Activated naive CD4-positive, alpha-beta T cell treated with anti-CD3 and anti-CD28 coated beads, Interleukin-2, amount 50 U/mL, for 16 hours (primary cell): ENCODE measurements around the gene IFNL1.
"Not testable (repeated sequence)": the region's sequence is repeated elsewhere in the genome, so short reads cannot be mapped to it uniquely, and the experiment has no call there.

ENCODE experiments used
- DNase-seq: peaks from one replicate; pipeline ENCODE4 v3.0.0-alpha.2; 2020

IFNL1 gene

DNA sequence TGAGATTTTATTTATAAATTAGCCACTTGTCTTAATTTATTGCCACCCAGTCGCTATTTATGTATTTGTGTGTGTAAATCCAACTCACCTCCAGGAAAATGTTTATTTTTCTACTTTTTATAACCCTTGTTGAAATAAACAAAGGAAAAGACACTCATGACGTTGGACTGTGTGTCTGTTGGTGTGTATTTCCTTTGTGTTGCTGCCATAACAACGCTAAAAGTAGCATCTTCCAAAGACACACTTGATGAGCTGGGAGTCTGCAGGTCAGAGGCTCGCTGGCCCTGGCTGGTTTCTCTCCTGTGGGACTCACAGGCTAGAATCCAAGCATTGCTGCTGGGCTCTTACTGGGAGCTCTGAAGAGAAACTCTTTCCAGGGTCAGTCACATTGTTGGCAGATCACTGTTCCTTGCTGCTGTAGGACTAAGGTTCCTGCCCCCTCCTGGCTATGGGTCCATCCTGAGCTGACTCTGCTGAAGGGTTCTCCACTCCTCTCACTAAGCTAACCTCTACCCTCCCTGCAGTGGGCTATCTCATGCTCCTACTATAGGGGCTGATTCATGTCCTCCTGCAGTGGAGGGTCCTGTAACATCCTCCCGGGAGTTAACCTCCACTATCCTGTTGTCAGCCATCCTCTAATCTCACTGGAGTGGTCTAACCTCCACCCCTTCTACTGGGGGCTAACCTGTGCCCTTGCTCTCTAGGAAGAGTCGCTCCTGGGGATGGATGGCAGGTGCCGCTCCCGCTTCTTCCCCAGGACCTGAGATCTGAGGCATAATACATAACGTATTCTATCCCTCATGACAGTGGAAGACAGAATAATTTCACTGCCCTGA is 26.0 kb upstream of the IFNL1 start:
- DNase-seq: no peak

DNA sequence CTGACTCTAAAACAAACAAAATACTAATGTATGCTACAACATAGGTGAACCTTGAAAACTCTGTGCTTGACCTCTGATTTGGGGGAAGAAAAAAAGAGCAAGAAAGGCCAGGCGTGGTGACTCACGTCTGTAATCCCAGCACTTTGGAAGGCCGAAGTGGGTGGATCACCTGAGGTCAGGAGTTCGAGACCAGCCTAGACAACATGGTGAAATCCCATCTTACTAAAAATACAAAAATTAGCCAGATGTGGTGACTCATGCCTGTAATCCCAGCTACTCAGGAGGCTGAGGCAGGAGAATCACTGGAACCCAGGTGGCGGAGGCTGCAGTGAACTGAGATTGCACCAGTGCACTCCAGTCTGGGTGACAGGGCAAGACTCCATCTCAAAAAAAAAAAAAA is 22.3 kb upstream of the IFNL1 start:
- DNase-seq: not testable (repeated sequence)

GRCh38 chr19:39275578-39275977 is 20.6 kb upstream of the IFNL1 start:
- no peak for DNase-seq

DNA sequence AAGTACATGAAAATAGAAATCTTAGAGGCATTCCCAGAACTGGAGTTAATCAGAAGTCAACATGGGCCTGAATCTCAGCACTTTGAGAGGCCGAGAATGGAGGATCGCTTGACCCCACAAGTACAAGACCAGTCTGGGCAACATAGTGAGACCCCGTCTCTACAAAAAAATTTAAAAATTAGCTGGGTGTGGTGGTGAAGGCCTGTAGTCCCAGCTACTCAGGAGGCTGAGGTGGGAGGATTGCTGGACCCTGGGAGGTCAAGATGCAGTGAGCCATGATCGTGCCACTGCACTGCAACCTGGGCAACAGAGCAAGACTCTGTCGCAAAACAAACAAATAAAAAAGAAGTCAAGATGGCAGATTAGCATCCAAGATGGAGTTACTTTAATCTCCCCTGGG is 19.5 kb upstream of the IFNL1 start:
- DNase-seq: no peak

GRCh38 chr19:39277598-39277997 is 18.6 kb upstream of the IFNL1 start:
- DNase-seq: no peak

DNA sequence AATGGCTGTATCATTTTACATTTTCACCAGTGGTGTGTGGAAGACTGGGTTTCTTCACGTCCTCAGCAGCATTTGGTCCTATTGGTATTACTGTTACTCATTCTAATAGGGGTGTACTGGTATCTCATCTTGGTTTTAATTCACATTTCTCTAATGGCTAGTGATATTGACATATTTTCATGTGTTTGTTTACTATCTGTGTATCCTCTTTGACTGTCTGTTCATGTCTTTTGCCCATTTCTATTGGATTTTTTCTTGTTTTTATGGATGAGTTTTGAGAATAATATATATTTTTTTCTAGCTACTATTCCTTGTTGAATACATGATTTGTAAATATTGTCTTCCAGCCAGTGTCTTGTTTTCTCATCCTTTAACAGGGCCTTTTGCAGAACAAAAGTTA is 14.2 kb upstream of the IFNL1 start:
- DNase-seq: no peak

GRCh38 chr19:39284032-39284431 is 12.2 kb upstream of the IFNL1 start:
- DNase-seq: no peak

DNA sequence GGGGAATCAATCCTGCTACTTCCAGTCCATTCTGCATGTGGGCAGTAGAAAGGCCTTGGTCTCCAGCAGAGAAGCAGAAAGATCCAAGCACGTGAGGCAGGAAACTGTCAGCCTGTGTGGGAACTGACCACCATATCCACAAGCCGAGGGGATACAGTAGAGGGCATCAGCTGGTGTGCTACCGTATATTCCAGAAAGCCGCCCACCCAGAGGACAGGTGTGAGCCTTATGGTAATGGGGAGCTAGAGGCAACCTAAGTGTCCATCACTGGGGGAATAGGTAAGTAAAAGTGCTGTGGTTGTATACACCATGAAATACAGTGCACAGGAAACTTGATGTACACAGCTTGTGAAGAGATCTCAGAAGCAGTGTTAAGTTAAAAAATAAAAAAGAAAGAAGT is 2.8 kb upstream of the IFNL1 start:
- DNase-seq: no peak

DNA sequence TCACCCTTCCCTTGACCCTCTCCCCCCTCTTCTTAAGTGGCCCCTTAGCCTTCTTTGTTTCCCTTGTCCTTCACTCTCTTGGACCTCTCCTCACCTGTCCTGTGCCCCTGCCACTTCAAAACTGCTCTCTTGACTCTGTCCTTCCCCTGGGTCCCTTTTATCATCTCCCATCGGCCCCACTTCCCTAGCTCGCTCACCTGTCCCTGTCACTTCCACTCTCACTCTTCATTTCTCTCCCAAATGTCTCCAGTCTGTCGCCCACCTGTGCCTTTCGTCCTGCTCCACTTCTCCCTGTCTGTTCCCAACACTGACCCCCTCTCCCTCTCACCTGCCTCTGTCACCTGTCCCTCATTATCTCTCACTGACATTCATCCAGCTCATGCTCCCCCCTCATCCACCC is 699 bp downstream of the IFNL1 start:
- no peak for DNase-seq

DNA sequence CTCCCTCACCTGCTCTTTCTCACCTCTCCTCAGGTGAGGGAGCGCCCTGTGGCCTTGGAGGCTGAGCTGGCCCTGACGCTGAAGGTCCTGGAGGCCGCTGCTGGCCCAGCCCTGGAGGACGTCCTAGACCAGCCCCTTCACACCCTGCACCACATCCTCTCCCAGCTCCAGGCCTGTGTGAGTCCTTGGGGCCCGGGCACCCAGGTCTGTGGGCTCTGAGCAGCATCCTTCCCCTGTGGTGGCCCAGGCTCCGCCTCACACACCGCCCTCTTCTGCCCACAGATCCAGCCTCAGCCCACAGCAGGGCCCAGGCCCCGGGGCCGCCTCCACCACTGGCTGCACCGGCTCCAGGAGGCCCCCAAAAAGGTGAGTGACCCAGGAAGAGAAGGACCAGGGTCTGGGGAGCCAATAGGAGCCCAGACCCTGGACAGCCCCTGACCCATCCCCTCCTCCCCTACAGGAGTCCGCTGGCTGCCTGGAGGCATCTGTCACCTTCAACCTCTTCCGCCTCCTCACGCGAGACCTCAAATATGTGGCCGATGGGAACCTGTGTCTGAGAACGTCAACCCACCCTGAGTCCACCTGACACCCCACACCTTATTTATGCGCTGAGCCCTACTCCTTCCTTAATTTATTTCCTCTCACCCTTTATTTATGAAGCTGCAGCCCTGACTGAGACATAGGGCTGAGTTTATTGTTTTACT is 1.9 kb downstream of the IFNL1 start:
- DNase-seq: no peak

DNA sequence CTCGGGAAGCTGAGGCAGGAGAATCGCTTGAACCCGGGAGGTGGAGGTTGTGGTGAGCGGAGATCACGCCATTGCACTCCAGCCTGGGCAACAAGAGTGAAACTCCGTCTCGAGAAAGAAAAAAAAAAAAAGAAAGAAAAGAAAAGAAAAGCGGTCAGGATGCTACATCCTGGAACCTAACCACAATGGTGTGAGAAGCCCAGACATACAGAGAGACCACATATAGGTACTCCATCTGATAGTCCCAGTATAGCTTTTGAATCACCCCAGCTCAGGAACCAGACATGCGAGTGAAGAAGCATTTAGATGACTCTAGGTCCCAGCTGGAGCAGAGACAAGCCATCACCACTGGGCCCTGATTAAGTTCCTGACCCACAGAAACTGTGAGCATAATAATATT is 3.2 kb downstream of the IFNL1 start:
- DNase-seq: no peak

DNA sequence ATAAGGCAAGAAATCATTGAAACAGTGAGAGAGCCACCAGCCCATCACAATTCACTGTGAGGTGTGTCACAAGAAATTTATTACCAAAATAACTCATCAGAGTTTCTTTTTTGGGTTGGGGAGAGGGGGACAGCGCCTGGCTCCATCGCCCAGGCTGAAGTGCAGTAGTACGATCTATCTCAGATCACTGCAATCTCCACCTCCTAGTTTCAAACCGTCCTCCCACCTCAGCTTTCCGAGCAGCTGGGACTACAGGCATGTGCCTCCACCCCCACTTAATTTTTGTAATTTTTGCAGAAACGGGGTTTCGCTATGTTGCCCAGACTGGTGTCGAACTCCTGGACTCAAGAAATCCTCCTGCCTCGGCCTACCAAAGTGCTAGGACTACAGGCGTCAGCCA is 3.6 kb downstream of the IFNL1 start:
- DNase-seq: no peak

DNA sequence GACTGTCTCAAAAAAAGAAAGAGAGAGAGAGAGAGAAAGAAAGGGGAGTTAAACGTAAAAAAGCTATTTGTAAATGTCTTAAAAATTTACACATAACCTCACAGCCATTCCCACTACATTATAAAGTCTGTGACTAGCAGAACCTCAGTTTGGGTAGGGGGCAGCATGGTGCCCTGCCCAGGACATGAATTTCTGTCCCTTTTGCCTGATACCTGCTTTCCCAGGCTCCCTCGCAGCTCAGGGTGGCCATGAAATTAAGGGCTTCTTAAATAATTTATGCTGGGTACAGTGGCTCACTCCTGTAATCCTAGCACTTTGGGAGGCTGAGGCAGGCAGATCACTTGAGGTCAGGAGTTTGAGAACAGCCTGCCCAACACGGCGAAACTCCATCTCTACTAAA is 4.8 kb downstream of the IFNL1 start:
- DNase-seq: no peak

- no peak for DNase-seq
These were observed 5.4 kb downstream of the IFNL1 start for GRCh38 chr19:39301562-39301961.

DNA sequence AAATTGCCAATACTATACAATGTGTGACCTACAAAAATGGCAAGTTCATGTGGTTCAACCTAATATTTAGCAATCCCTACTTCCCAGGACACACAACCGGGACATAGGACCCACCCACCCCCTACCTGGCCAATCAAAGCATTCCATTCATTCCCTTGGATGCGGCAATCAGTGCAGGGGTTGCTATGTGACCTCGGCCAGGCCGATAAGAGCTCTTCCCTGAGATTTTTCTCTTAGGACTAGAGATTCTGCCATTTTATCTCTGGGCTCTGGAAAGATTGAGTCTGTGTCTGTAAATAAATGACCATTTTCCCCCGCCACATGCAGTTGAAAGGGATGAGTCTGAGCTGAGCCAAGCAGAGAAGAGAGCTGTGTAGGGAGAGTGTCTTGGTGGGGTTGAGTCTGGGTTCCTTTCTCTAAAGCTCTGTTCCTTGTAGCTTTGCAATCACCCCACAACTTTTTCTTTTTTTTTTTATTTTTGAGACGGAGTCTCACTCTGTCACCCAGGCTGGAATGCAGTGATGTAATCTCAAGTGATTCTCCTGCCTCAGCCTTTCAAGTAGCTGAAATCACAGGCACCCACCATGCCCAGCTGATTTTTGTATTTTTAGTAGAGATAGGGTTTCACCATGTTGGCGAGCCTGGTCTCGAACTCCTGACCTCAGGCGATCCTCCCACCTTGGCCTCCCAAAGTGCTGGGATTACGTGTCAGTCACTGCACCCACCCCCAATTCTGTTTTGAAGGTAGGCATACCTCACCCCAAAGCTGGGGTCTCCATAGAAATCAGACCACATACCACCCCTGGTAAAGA is 7.4 kb downstream of the IFNL1 start:
- DNase-seq: no peak

DNA sequence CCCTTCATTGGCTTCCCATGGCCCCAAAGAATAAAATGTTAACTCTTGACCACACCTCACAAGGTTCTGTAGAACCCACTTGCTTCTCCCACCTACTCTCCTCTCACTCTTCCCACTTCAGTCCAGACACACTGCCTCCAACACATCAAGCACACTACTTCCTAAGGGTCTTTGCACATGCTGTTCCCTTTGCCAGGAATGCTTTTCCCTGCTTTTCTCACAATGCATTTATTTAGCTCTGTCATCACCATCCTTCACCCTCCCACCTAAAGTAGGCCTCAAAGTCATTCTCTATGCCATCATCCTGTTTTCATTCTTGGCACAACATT is 7.9 kb downstream of the IFNL1 start:
- DNase-seq: no peak

- no peak for DNase-seq
These were observed 8.7 kb downstream of the IFNL1 start for GRCh38 chr19:39304701-39305571.

DNA sequence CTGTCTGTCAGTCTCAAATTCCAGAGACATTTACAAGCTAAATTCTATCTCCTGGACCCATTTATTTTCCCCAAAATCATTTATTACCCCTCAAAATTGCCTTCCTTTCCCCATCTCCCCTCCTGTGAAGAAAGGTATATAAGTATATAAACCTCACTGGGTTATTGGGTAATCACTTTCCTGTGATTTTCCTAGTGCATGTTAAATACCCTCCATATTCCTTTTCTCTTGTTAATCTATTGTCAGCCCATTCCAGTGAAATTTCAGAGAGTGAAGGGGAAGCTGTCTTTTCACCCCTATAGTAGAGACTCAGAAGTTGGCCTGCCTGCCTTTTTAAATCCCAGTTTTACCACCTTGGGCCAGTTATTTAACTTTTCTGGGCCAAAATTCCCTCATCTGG is 9.9 kb downstream of the IFNL1 start:
- DNase-seq: no peak

DNA sequence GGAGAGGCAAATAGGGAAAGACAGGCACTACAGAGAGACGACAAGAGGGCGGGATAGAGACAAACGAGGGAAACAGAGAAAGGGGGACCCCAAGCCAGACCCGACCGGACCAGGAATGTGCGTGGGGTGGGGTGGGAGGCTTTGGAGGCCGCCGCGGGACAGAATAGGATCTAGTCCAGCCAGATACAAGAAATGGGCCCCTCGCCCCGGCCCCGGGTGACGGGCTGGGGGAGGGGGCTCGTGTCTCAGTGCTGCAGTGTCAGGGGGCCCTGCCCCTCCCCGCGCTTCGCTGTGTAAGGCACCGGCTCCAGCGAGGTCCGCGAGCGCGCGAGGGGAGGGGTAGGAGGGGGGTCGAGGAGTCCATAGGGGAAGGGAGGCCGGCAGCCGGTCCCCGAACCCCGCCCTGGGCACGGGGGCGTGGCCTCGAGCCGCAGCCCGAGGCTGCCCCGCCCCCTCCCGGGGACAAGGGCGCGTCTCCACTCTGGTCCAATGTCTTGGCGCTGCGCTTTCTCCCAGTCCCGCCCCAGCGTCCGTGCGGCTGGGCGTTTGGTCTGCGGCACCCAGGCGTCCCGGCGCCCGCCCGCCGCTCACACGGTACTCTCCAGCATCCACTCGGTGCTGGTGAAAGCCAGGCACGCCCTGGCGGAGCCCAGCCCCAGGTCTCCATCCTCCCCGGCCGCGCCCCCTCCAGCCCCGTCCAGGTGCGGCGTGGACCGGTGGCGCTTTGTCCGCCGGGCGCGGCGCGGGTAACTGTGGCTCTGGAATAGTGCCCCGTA is 11.0 kb downstream of the IFNL1 start:
- DNase-seq: no peak

GRCh38 chr19:39307822-39308530 is 11.8 kb downstream of the IFNL1 start:
- no peak for DNase-seq

- DNase-seq: no peak
These were observed 12.5 kb downstream of the IFNL1 start for GRCh38 chr19:39308531-39309304.
